ENCODE measurements around the gene TTC12.
"Not testable (repeated sequence)": the region's sequence is repeated elsewhere in the genome, so short reads cannot be mapped to it uniquely, and the experiment has no call there.

Gene TTC12

DNA sequence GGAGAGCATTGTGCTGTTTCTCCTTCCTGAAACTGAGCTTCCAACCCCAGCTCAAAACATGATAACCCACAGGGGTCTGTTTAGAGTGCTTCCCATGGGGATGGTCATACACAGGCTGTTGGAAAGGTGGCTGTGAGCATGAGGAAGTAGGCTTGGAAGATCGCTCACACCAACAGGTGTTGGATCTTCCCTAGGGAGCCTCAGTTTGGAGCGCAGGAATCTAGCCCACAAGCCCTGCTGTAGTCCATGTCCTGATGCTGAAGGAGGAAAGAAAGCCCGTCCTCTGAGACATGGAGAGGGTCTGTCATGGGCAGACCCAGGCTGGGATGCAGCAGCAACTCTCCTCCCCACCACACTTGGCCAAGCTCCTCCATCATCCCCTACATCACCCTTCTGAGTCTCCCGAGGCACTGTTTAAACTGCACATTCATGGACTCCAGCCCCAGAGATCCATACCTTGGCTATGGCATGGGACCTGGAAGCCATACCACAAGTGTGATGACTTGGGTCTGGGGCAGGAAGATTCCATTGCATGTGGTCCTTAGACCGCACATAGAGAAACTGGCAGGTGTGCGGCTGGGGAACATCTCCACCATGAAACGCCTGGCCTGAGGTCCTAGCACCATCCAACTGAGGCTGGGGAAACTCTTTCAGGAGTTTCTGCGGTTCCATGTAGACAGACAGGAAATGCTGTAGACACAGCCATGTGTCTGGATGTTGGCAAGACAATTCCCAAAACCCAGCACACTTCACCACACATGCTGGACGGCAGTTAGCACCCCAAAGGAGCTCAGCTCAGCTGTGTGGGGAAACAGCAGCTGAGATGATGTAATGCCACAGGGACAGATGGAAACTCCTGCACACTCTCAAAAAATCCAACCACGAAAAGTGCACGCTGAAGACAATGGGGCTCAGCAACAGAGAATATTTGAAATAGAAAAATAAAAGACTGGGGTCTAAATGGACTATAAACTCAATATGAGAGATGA, 27.6 kb upstream of the TTC12 start:
- no peak overlapping the region for H3K9ac ChIP-seq (ENCODE audit: low read length)
- peaks cover 6% of the 10 kb centered on the region for H3K4me1 ChIP-seq (ENCODE audit: insufficient read depth, low read length)
- no peak overlapping the region for H3K4me3 ChIP-seq (ENCODE audit: low read depth in 1 of 2, low read length in 2 of 2)
- H3K27ac ChIP-seq (ENCODE audit: low read depth, low read length): no peak overlapping the region
- H3K36me3 ChIP-seq (ENCODE audit: insufficient read depth, low read length): no peaks in the 10 kb centered on the region
- H3K27me3 ChIP-seq (ENCODE audit: control insufficient read depth in 1 of 2, insufficient read depth in 2 of 2, low read length in 2 of 2): no peaks in the 10 kb centered on the region
- H3K9me3 ChIP-seq (ENCODE audit: low read length): no peaks in the 10 kb centered on the region

DNA sequence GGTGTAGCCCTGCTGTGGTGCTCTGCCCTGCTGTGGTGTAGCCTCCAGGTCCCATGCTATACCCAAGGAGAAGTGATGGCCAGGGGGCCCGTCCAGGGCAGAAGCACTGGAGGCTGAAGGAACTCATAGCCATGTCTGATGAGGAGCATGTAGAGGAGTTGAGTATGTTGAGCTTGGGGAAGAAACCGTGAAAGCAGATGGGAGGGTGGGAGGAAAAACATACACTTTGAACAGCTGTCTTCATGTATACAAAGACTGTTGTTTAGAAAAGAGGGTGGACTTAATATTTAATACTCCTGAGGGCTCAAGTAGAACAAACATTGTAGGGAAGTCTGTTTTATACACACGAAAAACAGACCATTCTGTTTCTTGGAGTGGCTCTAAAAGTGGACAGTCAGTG, 26.6 kb upstream of the TTC12 start:
- Histone ChIP-seq H3K36me3 (ENCODE audit: insufficient read depth, low read length) (no peaks in the 10 kb centered on the region), H3K27me3 (ENCODE audit: control insufficient read depth in 1 of 2, insufficient read depth in 2 of 2, low read length in 2 of 2) (no peaks in the 10 kb centered on the region)

DNA sequence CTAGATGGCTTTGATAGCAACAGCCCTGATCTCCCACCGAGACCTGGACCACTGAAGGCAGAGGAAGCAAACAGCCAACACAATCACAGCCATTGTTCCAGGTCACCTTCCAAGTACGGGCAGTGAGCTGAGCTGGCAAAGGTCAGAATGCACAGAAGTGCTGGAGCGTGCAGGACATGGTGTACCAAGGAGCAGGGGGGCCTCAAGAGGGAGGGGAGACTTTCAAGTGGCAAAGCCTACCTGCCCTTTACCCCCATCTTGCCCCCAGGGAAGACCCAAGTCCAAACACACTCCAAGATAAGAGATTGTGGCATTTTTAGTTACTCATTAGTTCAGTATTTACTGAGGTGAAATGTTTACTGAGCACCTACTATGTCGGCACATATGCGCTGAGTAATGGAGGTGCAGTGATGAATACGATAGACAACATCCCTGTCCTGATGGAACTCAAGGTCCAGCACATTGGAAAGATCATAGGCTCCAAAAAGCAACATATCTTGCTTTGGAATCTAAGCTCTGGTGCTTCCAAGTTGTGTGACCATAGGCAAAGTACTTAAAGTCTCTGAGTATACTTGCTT, 26.0 kb upstream of the TTC12 start:
- peaks cover 6% of the 10 kb centered on the region for H3K4me1 ChIP-seq (ENCODE audit: insufficient read depth, low read length)
- H3K9me3 ChIP-seq (ENCODE audit: low read length): no peaks in the 10 kb centered on the region
- H3K4me3 ChIP-seq (ENCODE audit: low read depth in 1 of 2, low read length in 2 of 2): no peak overlapping the region
- H3K27me3 ChIP-seq (ENCODE audit: control insufficient read depth in 1 of 2, insufficient read depth in 2 of 2, low read length in 2 of 2): no peaks in the 10 kb centered on the region
- H3K9ac ChIP-seq (ENCODE audit: low read length): no peak overlapping the region
- no peak overlapping the region for H3K27ac ChIP-seq (ENCODE audit: low read depth, low read length)
- H3K36me3 ChIP-seq (ENCODE audit: insufficient read depth, low read length): no peaks in the 10 kb centered on the region

More for the DNA sequence above, 26.6 kb upstream of the TTC12 start:
- Histone ChIP-seq H3K27ac (ENCODE audit: low read depth, low read length) (no peak overlapping the region), H3K4me1 (ENCODE audit: insufficient read depth, low read length) (peaks cover 6% of the 10 kb centered on the region), H3K4me3 (ENCODE audit: low read depth in 1 of 2, low read length in 2 of 2) (no peak overlapping the region), H3K9ac (ENCODE audit: low read length) (no peak overlapping the region), H3K9me3 (ENCODE audit: low read length) (no peaks in the 10 kb centered on the region)

DNA sequence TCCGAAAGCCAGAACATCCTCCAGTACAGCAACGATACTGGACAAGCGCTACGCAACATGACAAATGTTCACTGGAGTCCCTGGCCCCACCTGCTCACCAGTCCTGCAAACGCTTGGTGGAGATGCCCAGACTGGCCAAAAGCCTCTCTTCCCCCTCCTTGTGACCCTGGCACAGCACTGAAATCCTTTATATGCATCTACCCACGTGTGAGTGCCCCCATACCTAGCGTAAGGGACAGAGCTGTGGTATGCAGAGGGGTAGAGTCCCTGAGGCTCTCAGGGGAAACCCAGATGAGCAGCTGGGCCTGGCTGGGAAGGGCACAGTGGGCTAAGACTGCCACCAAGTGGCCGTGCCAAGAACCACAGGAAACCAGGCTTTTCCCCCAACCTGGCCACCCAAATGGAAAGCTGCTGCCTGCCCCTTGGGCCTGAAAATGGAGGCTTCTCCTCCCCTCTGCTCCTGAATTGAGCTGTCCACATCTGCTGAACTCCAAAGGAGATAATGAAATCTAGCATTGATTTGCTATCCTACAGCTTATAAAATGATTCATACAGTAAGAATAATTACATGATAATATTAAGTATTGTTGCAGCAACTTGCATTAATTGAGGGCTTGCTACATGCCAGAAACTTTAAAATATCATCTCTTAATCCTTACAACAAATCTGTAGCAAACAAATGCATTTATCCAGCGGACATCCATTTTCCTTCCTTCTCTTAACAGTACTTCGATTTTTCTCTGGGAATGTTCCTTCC, 24.8 kb upstream of the TTC12 start:
- H3K27ac ChIP-seq (ENCODE audit: low read depth, low read length): no peak overlapping the region

DNA sequence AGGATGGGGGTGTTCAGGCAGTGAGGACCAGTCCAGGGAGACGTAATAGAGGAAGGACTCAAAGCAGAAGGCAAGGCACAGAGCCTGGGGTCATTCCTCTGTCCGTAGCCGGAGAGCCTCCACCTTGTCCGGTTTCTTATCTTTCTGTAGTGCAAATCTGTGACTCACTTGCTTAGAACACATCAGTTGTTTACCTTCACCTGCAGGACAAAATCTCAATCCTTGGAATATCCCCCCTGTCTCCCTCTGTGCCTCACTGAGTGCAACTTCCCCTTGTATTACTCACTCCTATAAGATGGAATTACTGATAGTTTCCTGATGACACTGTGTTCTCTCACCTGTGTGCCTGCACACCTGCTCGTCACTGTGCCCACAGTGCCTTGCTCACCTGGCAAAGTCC, 20.4 kb upstream of the TTC12 start:
- Histone ChIP-seq H3K27me3 (ENCODE audit: control insufficient read depth in 1 of 2, insufficient read depth in 2 of 2, low read length in 2 of 2) (no peaks in the 10 kb centered on the region), H3K9me3 (ENCODE audit: low read length) (no peaks in the 10 kb centered on the region), H3K36me3 (ENCODE audit: insufficient read depth, low read length) (no peaks in the 10 kb centered on the region), H3K4me1 (ENCODE audit: insufficient read depth, low read length) (no peaks in the 10 kb centered on the region), H3K9ac (ENCODE audit: low read length) (no peak overlapping the region), H3K27ac (ENCODE audit: low read depth, low read length) (no peak overlapping the region), H3K4me3 (ENCODE audit: low read depth in 1 of 2, low read length in 2 of 2) (no peak overlapping the region)

More for the DNA sequence above, 24.8 kb upstream of the TTC12 start:
- Histone ChIP-seq H3K4me1 (ENCODE audit: insufficient read depth, low read length) (peaks cover 6% of the 10 kb centered on the region), H3K36me3 (ENCODE audit: insufficient read depth, low read length) (no peaks in the 10 kb centered on the region), H3K4me3 (ENCODE audit: low read depth in 1 of 2, low read length in 2 of 2) (no peak overlapping the region), H3K9ac (ENCODE audit: low read length) (no peak overlapping the region), H3K9me3 (ENCODE audit: low read length) (no peaks in the 10 kb centered on the region), H3K27me3 (ENCODE audit: control insufficient read depth in 1 of 2, insufficient read depth in 2 of 2, low read length in 2 of 2) (no peaks in the 10 kb centered on the region)

DNA sequence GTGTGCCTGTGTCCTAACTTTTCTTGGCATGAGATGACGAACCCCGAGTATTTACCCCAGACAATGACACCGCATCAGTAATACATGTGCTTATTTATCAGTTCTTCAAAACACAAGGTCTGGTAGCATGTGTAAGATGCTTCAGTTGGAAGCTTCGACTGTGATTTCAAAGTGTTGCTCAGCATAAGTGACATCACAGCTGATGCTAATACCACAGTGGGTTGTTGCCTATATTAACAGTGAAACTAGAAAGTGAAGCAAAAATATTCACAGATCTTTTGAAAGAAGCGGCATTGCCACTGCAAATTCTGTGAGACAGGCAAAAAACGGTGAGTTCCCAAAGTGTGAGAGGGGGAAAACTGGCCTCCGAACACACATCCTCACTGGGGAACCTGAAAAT, 18.4 kb upstream of the TTC12 start:
- Histone ChIP-seq H3K9me3 (ENCODE audit: low read length) (no peaks in the 10 kb centered on the region), H3K27me3 (ENCODE audit: control insufficient read depth in 1 of 2, insufficient read depth in 2 of 2, low read length in 2 of 2) (no peaks in the 10 kb centered on the region), H3K4me1 (ENCODE audit: insufficient read depth, low read length) (no peaks in the 10 kb centered on the region), H3K4me3 (ENCODE audit: low read depth in 1 of 2, low read length in 2 of 2) (no peak overlapping the region), H3K9ac (ENCODE audit: low read length) (no peak overlapping the region), H3K27ac (ENCODE audit: low read depth, low read length) (no peak overlapping the region), H3K36me3 (ENCODE audit: insufficient read depth, low read length) (no peaks in the 10 kb centered on the region)

DNA sequence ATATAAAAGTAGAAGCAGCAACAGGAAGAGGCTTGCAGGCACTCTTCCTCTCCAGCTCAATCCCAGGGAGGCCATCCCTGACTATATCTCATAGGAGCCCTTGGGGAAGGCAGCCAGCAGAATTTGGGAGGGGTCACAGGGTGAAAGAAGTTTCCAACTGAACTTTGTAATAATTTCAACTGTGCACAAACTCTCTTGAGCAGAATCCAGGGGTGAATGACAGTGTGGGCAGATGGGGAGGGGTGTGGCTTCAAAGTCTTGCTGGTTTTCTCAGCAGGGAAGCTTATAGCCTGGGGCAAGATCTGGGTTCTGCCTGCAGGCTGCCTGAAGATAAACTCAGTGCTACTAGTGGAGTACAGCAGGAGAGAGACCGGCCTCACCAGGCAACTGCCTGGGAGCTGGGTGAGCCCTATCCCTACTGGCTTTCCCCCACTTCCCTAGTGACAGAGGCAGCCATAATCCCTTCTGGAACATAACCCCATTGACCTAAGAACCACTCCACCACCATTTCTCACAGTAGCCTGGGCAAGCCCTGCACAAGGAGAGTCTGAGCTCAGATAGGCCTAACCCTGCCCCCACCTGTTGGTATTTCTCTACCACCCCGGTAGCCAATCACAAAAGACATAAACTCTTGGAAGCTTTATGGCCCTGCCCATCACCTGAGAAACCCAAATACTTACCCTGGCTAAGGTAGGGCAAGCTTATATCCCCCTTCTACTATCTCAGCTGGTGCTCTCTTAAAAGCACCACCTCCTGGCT, 17.8 kb upstream of the TTC12 start:
- H3K36me3 ChIP-seq (ENCODE audit: insufficient read depth, low read length): no peaks in the 10 kb centered on the region
- H3K9ac ChIP-seq (ENCODE audit: low read length): no peak overlapping the region
- no peak overlapping the region for H3K27ac ChIP-seq (ENCODE audit: low read depth, low read length)
- no peaks in the 10 kb centered on the region for H3K4me1 ChIP-seq (ENCODE audit: insufficient read depth, low read length)
- no peaks in the 10 kb centered on the region for H3K27me3 ChIP-seq (ENCODE audit: control insufficient read depth in 1 of 2, insufficient read depth in 2 of 2, low read length in 2 of 2)
- no peaks in the 10 kb centered on the region for H3K9me3 ChIP-seq (ENCODE audit: low read length)
- no peak overlapping the region for H3K4me3 ChIP-seq (ENCODE audit: low read depth in 1 of 2, low read length in 2 of 2)

DNA sequence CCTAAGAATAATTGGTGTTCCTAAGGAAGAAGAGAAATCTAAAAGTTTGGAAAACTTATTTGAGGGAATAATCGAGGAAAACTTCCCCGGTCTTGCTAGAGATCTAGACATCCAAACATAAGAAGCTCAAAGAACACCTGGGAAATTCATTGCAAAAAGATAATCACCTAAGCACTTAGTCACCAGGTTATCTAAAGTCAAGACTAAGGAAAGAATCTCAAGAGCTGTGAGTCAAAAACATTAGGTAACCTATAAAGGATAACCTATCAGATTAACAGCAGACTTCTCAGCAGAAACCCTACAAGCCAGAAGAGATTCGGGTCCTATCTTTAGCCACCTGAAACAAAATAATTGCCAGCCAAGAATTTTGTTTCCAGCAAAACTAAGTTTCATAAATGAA, 15.9 kb upstream of the TTC12 start:
- H3K4me3 ChIP-seq (ENCODE audit: low read depth in 1 of 2, low read length in 2 of 2); H3K4me1 ChIP-seq (ENCODE audit: insufficient read depth, low read length); H3K9me3 ChIP-seq (ENCODE audit: low read length); H3K27me3 ChIP-seq (ENCODE audit: control insufficient read depth in 1 of 2, insufficient read depth in 2 of 2, low read length in 2 of 2); H3K27ac ChIP-seq (ENCODE audit: low read depth, low read length); H3K9ac ChIP-seq (ENCODE audit: low read length); H3K36me3 ChIP-seq (ENCODE audit: insufficient read depth, low read length): not testable (repeated sequence)

DNA sequence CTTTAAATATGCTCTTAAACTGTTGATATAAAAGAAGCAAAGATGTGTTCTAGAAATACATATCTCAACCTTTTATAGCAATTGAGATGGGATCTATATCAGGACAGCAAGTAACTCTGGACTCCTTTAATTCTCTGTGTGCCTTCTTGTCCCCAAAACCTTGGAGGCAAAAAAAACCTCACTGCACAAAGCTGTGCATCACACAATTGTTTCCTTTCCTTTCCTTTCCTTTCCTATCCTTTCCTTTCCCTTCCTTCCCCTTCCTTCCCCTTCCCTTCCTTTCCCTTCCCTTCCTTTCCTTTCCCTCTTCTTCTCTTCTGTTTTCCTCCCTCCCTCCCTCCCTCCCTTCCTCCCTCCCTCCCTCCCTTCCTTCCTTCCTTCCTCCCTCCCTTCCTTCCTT, 9.5 kb upstream of the TTC12 start:
- no peak overlapping the region for H3K27ac ChIP-seq (ENCODE audit: low read depth, low read length)
- H3K9me3 ChIP-seq (ENCODE audit: low read length): no peaks in the 10 kb centered on the region
- no peaks in the 10 kb centered on the region for H3K27me3 ChIP-seq (ENCODE audit: control insufficient read depth in 1 of 2, insufficient read depth in 2 of 2, low read length in 2 of 2)
- no peaks in the 10 kb centered on the region for H3K36me3 ChIP-seq (ENCODE audit: insufficient read depth, low read length)
- no peak overlapping the region for H3K9ac ChIP-seq (ENCODE audit: low read length)
- no peak overlapping the region for H3K4me3 ChIP-seq (ENCODE audit: low read depth in 1 of 2, low read length in 2 of 2)
- H3K4me1 ChIP-seq (ENCODE audit: insufficient read depth, low read length): no peaks in the 10 kb centered on the region

DNA sequence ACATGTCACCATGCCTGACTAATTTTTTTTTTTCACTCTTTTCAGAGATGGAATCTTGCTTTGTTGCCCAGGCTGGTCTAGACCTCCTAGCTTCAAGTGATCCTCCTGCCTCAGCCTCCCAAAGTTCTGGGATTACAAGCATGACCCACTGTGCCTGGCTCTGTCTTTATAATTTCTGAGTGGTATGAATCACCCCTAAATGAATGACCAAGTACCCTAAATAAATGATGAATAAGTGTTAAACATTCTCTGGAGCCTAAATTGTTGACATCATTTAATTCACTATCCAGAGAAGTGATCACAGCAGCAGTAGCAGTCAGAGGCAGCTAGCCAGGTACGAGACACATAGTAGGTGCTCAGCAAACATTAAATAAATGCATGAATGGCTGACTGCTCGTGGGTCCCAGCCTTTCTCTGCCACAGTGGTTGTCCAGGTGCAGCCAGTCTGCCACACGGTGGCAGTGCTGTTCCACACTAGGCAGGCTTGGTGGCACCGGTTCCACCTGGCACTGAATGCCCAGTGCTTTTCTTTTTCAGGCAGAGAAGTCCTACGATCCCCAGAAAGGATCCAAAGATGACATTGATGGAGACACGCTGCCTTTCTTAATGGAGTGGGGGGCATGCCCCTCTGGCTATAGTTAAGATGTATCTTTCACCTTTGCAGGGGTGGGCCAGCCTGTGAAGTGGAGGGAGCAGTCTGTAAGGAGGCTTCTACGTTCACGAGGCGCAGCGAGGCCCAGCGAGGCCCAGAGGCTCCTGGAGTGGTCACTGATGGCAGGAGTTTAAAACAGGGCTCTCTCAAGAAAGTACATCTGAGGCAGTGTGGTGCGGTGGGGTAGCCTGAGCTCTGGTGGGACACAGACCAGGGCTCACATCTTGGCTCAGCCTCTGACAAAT, 8.7 kb upstream of the TTC12 start:
- Histone ChIP-seq H3K9me3 (ENCODE audit: low read length) (no peaks in the 10 kb centered on the region), H3K27ac (ENCODE audit: low read depth, low read length) (no peak overlapping the region), H3K36me3 (ENCODE audit: insufficient read depth, low read length) (no peaks in the 10 kb centered on the region), H3K4me1 (ENCODE audit: insufficient read depth, low read length) (no peaks in the 10 kb centered on the region), H3K4me3 (ENCODE audit: low read depth in 1 of 2, low read length in 2 of 2) (no peak overlapping the region), H3K27me3 (ENCODE audit: control insufficient read depth in 1 of 2, insufficient read depth in 2 of 2, low read length in 2 of 2) (no peaks in the 10 kb centered on the region), H3K9ac (ENCODE audit: low read length) (no peak overlapping the region)
